ENCODE results near the gene GAN.
A peak's percentile ranks its signal among the peaks of the same experiment; 100 is the strongest.

- peak; percentile 20 for TF ChIP-seq CTCF (conservative IDR thresholded peaks at IDR 0.05)
- TF ChIP-seq ZFX (IDR thresholded peaks at IDR 0.05), result peak; percentile 47
These were observed 761 bp downstream of the GAN start for GRCh38 chr16:81315271-81316175.
